NK-92 treated with Interleukin-12 subunit alpha and Interleukin-12 subunit beta, amount 100 ng/mL, for 24 hours (cell line): ENCODE results near the gene ELF5.

ENCODE experiments used
- DNase-seq: peaks from one replicate; lab custom pipeline; 2025; lab: John Stamatoyannopoulos, UW

Gene ELF5

GRCh38 chr11:34513682-34514449 lies at the start of gene ELF5:
ELF5 (minus strand) TSS chr11:34513794; CDS start chr11:34505749, 8,045 bp downstream.
- no peak for DNase-seq

DNA sequence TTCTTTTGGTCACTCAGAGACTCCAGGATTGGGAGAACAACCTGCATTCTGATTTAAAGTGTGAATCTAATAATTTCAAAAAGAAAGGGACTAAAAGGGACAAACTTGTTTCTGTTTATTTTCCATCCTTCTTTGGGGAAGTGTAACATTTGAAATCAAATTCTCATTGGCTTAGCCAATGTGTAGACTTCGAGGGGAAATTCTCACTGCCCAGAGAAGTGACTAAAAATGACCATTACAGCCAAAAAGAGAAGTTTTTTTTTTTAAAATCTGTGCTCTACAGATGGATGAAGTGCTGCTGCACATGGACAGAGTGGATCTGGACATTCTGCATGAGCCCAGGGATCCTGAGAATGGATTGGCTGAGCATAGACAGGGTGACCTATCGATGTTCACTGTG lies 49.4 kb upstream of the ELF5 start:
- DNase-seq: no peak

DNA sequence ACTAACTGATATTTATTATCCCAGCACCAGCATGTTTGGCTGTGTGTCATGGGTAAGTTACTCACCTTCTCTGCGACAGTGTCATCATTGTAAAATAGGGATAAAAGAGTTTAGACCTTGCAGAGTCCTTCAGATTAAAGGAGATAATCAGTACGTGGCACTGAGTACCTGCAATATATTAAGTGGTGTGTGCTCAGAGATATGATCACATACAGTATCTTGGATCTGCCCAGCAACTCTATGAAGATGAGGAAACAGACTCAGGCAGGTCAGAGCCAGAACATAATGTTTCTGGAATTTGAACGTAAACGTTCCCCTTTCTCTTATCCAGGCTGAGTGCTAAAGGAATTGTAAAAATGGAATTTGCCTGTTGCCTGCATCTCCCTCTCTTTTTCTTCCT lies 46.9 kb upstream of the ELF5 start:
- no peak for DNase-seq

DNA sequence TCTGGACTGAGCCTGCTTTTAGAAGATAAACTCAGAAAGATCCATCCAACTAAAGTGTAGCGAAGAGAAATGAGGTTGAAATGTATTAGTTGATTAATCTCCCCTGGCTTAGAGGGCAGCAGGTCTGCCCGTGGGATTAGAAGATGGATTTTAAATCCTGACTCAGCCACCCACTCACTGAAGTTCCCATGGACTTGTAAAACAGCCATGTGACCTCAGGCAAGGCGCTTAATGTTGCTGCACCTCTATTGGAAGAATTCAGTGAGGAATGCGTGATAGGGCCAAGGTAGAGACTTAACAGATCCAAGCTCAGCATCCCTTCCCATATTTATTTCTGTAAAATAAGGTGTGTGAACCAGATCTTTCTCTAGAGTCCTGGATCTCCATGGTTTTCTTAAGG lies 45.1 kb upstream of the ELF5 start:
- DNase-seq: no peak

DNA sequence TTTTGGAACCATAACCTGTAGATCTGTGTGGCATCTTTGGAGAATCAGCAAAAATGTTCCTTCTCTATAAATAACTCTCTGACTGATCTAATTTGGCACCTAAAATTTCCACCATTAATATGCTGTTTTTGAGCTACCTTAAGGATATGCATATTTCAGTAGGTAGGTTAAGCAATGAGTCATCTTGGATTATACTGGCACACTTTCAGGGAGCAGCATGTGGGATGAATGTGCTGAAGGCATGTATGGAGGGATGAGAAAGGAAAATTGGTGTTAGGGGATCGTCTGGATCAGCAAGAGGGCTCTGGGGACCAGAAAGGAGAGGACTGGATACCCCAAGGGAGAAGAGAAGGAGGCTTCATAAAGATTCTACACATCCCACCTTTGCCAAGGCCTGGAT lies 44.6 kb upstream of the ELF5 start:
- DNase-seq: no peak

- DNase-seq: no peak
These were observed 38.7 kb upstream of the ELF5 start for GRCh38 chr11:34552270-34552669.

GRCh38 chr11:34549271-34549670 lies 35.7 kb upstream of the ELF5 start:
- DNase-seq: no peak

DNA sequence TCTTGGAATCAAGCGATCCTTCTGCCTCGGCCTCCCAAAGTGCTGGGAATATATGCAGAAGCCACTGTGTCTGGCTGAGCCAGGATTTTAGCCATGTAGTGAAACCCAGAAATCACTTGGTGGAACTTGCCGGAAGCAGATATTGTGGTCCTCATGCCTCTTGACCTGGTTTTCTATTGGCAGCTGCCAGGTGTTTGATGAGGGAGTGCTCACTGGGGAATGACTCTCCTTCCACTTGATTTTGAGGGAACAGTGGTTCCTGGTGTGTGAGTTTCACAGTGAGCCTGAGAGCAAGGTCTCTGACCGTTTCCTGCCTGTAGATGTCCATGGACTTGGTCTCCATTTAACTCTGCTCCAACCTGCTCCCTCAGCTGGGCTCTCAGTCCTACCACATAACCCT lies 34.7 kb upstream of the ELF5 start:
- DNase-seq: no peak

DNA sequence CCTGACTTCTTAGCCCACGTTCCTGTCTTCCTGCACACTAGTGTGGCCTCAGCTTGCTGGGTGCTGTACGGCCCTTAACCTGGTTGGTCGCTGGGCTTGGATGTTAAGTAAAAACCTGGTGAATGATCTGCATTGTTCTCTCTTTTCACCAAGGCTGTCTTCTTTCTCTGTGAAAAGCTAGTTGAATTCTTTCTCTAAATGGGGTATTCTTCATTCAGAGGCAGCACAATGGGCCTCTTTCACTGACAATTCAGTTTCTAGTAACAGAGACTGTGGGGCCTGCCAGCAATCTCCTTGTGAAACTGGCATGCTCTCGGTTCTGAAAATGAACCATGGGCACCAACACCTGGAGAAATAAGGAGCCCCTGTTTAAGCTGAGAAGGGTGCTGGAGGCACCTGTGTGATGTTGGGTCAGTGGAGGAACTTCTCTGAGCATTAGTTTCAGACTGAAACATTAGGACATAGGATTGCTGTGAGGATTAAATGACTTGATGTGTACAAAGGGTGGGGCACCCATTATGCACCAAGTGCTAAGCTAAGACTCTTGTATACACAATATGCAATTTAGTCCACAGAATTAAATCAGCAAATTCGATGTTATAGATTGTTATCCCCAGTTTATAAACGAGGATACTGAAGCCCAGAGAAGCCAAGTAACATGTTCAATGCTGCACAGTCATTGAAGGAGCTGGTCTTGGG lies 33.1 kb upstream of the ELF5 start:
- DNase-seq: no peak

DNA sequence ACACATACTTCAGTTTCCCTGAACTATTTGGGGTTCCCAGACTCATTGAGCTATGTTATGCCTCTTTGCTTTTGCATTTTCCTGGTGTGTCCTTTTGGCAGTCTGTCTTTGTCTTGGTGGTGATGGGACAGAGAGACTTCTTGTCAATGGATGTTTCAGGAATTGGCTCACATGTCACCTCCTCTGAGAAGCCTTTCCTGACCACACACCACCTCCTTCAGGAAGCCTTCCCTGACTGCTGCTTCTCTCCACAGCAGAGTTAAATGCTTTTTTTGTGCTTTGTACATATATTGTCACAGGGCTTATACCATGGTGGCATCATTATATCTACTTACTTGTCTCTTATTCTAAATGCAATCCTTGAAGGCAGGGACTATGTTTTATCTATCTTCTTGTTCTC lies 28.5 kb upstream of the ELF5 start:
- no peak for DNase-seq

DNA sequence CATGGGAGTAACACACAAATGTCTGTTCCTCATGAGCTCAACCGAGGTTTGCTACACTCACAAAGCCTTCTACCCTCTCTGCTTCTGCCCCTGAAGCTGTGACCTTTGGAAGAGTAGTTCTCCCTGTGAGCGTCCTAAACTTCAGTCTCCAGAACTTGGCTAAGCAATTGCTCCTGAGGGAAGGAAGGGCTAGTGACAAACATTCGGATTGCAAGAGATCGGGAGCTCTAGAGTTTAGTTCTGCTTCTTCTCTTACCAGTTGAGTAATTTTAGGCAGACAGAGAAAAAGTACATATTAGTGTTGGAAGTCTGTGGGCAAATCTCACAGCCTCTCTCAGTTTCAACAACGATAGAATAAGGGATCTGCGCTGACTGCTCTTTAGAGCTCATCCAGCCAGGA lies 27.3 kb upstream of the ELF5 start:
- DNase-seq: no peak

DNA sequence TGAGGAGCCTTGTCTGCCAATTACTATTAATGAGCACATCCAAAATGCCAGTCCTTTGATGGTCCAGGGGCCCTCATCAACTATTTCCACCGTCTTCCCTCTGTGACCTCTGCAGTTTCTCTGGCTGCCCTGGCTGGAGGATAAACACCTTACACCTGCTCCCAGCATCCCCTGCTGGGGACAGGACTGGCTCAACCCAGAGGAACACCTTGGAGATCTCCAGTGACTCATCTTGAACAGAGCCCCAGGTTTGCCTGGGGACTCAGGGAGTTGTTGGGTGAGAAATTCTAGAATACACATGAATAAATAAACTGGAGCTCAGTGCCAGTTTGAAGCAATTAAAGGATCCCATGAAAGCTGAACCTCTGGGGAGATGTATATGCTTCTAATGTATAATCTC lies 24.0 kb upstream of the ELF5 start:
- DNase-seq: no peak

GRCh38 chr11:34536056-34536455 lies 22.5 kb upstream of the ELF5 start:
- DNase-seq: no peak

DNA sequence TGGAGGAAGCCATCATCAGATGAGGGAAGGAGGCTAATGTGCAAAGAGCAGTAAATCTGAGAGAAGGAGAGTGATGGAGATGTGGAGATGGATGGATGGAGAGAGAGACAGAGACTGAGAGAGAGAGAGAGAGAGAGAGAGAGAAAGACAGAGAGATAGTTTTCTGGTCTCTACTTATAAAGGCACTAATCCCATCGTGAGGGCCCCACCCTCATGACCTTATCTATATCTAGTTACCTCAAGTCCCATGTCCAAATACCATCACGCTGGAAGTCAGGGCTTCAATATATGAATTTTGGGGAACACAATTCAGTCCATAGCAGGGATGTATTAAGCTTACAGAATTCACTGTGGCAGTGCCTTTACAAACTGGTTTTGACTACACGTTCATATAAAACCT lies 21.2 kb upstream of the ELF5 start:
- no peak for DNase-seq

GRCh38 chr11:34531663-34532062 lies 18.1 kb upstream of the ELF5 start:
- no peak for DNase-seq

DNA sequence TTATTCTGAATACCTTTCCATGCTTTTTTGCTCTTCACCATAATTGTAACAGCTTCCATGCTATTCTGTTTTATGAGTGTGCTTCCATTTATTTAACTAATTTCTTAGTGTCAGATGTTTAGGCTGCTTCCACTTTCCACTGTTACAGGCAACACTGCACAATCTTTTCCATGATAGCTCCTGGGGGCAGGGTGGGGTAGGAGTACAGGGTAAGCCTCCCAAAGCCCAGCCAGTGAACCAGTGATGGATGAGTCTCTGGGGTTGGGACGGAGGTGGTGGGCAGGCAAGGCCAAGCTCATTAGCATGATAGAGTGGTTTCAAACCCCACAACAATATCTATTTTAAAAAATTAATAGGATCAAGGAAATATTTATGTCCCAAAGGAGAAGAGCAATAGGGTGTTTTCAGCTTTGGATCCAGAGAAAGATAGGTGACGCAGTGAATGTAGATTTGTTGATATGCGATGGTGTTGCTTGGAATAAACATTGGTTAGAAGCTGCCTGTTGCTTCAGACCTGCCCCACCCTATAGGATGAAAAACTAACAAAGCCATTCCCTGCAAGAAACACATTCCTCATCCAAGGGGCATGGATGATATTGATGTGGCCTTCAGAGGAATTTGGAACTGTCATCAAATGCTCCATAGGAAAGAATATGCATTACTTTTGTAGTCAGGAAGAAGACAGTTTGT lies 17.1 kb upstream of the ELF5 start:
- no peak for DNase-seq

GRCh38 chr11:34529643-34530042 lies 16.0 kb upstream of the ELF5 start:
- no peak for DNase-seq

DNA sequence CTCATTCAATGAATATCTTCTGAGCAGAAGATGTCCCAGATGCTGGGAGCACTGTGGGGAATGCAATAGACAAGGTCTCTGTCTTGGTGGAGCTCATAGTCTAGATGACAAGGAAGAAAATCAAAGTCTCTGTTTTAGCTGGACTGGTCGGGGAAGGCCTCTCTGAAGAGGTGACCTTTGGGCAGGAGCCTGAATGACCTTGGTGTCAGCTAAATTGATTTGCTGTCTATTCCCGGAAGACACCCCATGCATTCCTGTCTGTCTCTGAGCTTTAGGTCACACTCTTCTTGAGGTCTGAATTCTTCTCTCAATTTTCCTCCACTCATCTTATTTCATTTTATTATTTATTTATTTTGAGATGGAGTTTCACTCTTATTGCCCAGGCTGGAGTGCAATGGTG lies 14.5 kb upstream of the ELF5 start:
- DNase-seq: no peak

DNA sequence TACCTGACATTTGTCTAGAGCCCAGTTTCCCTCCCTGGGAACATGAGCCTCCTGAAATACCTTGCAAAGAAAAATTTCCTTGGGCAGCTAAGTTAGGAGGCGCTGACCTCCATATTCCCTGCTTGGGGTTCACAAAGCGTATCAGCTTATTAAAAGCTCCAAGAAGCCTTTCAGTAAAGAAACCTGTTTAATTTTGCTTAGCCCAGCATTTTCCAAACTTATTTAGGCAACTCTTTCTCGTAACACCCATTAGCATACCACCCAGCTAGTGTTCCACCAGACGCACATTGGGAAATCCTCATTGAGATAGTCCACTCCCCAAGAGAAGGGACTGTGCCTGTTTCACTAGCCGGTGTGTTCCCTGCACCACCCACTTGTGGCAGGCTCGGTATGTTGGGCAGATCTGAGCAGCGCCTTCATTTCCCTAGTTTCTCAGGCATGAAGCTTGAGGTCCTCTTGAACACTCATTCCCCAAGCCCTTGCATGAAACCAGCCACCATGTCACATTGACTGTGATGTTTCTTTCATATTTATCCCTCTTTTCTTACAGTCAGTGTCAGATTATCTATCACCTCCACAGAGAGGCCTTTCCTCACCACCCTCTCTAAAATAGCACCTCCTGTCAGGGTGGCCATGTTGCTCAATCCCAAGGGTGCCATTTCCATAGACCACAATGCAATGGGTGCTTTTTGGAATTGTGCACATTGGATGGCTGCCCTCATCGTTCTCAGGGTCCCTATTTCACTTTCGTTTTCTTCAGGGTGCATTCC lies 12.5 kb upstream of the ELF5 start:
- DNase-seq: no peak

- no peak for DNase-seq
These were observed 11.5 kb upstream of the ELF5 start for GRCh38 chr11:34525098-34525497.

DNA sequence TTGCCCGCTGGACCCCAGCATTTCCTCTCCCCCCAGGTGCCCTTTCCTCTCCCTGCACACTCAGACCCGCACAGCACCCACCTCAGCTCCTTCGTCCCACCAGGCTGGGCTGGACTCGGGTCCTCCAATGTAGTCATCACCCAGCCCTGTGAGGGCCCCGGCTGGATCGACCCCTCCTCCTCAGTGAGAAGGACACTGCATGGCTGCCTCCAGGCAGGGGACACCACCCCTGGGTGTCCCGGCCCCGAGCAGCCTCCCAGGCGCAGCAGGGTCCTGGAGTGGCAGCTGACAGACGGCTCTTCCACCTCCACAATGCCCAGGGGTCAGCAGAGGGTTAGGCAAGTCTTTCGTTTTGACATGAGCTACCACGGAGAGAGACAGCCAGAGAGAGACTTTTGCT lies 11.1 kb upstream of the ELF5 start:
- DNase-seq: no peak

DNA sequence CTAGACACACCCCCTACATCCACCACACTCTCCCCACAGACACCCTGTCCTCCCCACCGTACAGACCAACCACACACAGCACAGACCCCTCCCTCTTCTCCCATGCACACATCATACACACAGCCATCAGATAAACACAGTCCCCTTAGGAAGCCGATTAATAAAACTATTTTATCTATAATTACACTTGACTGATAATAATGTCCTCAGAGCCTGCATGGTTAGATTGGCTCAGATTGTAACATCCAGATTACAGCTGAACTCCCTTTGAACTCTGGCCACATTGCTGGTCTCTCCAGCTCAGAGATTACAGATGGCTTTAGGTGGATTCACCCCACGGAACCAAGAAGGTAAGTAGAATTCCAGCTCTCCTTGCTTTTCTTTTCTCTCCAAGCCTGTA lies 9.5 kb upstream of the ELF5 start:
- no peak for DNase-seq
